Measurements from ENCODE around the gene RFC5.
A peak's percentile ranks its signal among the peaks of the same experiment; 100 is the strongest.
"Not testable (repeated sequence)": the region's sequence is repeated elsewhere in the genome, so short reads cannot be mapped to it uniquely, and the experiment has no call there.

RFC5 gene

DNA sequence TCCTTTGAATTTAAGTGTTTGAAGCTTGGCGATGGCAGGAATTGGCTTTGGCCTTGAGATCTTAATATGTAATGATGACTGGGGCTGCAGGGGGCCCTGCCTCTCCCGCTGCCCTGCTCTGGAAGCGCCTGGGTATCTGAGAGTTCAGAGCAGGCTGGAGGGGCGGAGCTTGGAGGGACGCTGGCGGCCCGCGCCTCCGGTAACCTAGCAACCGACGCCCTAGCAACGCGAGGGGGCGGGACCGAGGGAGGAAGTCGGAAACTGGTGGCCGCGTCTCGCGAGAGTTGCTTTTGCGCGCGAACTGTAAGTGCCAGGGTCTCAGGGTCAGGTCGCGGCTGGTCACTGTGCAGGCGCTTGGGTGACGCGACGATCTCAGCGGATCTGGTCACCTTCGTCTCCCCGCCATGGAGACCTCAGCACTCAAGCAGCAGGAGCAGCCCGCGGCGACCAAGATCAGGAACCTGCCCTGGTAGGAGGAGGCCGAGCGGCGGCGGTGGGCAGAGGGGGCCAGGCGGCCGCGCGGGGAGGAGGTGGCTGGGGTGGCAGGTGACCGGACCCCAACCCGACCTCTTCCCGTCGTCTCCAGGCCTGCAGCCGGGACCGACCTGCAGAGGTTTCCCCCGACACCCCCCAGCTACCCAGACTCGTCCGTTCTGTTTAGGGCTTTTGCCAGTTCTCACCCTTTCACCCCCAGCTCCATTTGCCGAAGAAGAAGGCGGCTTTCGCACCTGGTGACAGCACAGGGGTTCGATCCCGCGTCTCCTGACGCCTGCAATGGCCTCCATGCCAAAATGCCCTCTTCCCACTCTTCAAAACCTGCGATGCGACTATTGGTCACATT, at the start of gene RFC5:
Gene RFC5 (plus strand): TSS at position 280 of the 841 bp plus-strand sequence. CDS start 125 bp downstream, at position 405.
- DNase-seq, result peak; percentile 97

DNA sequence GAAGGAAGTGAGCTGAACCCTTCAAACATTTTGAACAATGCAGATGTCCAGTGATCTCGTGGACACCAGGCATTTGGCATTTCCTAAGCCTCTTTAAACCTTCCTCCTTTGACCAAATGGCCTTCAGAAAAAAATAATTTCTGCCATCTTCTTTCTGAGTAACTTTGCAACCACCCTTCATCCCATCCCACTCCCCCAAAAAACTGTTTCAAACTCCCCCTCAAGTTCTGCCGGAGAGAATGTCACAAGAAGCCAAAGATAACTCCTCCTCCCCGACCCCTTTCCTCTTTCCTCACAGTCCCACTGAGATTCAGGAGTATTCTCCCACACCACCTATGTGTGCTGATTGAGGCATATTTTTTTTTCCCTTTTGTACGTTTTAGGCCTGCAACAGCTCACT, 49.5 kb upstream of the RFC5 start:
- no peak for DNase-seq

- no peak for DNase-seq
Measured at GRCh38 chr12:117967512-117967911, 49.0 kb upstream of the RFC5 start.

- DNase-seq, result no peak
Measured at GRCh38 chr12:117968151-117968789, 48.2 kb upstream of the RFC5 start.

DNA sequence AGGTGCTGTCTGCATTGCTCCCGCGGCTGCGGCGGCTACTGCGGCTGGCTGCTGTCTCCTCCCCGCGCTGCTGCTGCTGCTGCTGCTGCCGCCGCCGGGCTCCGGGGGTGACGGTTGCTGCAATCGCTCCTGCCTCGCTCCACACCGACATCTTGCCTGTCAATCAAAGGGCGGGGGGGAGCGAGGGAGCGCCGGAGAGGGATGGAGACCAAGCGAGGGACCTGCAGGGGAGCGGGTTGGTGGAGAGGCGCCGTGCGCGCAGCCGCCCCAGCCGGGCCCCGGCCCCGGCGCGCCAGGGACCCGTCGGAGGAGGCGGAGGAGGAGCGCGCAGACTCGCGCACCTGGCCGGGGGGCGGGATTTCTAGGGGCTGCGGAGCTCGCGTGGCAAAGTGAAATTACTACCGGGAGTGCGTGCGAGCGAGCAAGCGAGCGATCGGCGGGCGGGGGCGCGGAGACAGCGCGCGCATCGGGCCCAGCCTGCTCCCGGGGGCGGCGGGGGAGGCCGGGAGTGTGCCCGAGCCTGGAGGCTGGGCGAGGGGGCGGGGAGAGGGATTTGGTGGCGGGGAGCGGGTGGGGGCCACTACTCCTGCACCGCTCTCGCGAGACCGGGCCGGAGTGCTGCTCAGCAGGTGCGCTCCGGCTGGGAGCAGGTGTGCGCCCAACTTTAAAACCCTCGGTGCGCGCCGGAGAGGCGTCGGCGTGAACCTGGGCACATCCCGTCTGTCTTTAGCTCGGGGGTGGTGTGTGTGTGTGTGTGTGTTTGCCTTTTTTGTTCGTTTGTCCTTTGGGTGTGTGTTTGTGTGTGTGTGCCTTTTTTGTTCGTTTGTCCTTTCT, 47.5 kb upstream of the RFC5 start, which contains the start of gene KSR2:
Gene KSR2 (minus strand): TSS at position 165 of the 834 bp plus-strand sequence. CDS start 735 bp downstream, outside the sequence.
- peak; percentile 53 for DNase-seq

DNA sequence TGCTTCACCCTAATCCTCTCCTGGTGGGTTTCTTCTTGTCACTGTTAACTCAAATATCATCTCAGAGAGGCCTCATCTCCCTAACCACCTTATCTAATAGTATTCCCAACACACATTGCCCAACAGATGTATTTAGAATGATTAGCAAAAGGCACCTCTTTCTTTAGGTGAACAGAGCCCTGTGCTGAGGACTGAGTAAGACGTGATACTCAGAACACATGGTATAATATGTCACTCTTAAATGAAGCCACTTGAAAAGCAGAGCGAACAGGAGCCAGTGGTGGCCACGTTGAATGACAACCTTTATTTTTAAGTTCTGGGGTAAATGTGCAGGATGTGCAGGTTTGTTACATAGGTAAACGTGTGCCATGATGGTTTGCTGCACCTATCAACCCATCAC, 46.2 kb upstream of the RFC5 start:
- DNase-seq, result no peak

GRCh38 chr12:117972301-117972700, 44.2 kb upstream of the RFC5 start:
- no peak for DNase-seq

- DNase-seq, result no peak
Measured at GRCh38 chr12:117975006-117975405, 41.5 kb upstream of the RFC5 start.

- DNase-seq, result no peak
Measured at GRCh38 chr12:117977373-117977772, 39.1 kb upstream of the RFC5 start.

GRCh38 chr12:117980616-117981015, 35.9 kb upstream of the RFC5 start:
- no peak for DNase-seq

- DNase-seq, result no peak
Measured at GRCh38 chr12:117981267-117981666, 35.2 kb upstream of the RFC5 start.

GRCh38 chr12:117985182-117985581, 31.3 kb upstream of the RFC5 start:
- no peak for DNase-seq

- no peak for DNase-seq
Measured at GRCh38 chr12:117986705-117987469, 29.6 kb upstream of the RFC5 start.

DNA sequence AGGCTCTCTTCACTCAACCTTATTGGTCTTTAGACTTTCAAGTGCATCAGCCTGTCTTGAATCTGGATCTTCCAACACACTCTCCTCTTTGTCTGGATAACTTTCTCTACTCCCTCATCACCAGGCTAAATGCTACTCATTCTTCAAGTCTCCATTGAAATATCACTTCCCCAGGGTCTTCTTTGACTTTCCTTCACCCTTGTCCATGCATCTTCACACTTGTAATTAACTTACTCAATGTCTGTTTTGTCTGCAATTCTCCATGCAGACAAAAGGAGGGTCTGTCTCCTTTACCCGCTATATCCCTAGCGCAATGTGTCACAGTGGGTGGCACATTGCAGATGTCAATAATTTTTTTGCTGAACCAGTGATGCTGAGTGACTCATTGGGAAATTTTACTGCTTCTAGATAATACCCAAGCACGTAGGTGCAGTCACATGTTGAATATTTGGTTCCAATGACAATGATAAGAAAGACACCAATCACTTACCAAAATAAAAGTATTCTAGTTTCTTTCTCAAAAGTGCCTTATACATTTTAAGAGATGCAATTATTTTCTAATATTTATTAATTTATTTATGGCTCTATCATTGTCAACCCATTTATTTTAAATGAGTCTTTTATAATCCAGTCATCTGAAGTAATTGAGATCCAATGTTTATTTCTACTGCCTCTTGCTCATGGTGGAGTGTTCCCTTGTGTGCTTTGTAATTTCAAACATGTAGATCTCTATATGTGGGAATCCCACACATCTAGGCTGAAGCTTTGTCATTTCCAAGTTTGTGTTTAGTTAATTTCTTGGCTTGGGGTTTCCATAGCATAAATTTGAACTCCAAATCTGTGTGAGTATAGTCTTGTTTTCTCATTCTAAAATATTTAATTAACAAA, 21.7 kb upstream of the RFC5 start:
- DNase-seq, result no peak

GRCh38 chr12:117998719-117999118, 17.8 kb upstream of the RFC5 start:
- no peak for DNase-seq

DNA sequence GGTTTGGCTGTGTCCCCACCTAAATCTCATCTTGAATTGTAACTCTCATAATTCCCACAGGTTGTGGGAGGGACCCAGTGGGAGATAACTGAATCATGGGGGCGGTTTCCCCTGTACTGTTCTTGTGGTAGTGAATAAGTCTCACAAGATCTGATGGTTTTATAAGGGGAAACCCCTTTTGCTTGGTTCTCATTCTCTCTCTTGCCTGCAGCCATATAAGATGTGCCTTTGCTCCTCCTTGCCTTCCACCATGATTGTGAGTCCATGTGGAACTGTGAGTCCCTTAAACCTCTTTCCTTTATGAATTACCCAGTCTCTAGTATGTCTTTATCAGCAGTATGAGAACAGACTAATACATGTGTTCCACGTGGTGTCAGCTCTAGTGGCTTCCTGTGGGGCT, 16.7 kb upstream of the RFC5 start:
- not testable (repeated sequence) for DNase-seq

GRCh38 chr12:118010903-118011302, 5.6 kb upstream of the RFC5 start:
- DNase-seq, result no peak

- DNase-seq, result no peak
Measured at GRCh38 chr12:118011377-118011776, 5.1 kb upstream of the RFC5 start.

GRCh38 chr12:118011961-118012360, 4.5 kb upstream of the RFC5 start:
- no peak for DNase-seq

DNA sequence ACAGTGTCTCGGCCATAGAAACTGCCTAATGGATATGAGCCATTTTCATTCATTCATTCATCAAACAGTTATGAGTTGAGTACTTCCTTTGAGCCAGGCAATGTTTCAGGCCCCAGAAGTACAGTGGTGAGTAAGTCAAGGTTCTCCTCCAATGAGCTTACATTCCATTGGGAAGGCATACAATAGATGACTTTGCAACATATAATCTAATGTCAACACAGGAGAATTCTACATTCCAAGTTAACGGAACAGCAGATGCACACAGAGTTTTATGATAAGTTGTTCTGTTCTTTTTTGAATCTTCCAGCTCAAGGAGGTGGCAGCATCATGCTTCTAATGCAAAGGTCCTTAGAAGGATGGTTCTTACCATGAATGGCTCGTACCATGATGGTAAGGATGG, 3.2 kb upstream of the RFC5 start:
- DNase-seq, result no peak

DNA sequence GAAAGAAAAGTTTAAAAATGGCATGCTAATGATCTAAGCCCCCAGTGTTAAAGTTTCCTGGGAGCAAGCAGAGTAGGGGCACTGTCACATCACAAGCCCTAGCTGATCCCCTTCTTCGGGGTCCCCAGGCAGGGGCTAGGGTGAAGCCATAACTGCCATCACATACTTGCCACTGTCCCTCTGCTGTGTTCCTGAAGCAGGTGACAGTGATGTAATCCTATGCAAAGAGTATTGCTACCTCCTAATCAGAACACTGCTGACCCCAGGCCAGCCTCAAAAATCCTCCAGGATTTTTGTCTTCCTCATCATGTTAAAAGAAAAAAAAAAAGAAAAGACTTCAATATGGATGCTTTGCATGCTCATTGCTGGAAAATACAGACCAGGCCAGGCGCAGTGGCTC, 1.2 kb upstream of the RFC5 start:
- no peak for DNase-seq

DNA sequence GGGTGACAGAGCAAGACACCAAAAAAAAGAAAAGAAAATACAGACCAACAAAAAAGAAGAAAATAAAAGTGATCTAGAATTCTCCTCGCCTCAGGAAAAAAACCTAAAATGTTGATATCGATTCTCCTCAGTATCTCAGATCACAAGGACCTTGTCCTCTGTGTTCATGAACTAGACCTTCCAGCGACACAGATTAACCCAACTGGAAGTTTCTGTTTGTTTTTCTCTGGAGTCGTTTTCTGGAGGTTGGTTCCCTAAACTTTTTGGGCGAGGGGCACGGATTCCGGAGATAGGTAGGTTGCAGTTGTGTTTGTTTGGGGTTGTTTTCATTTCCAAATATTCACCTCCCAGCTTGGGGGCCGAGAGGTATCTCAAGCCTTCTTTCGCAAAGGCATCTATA, 559 bp upstream of the RFC5 start:
- no peak for DNase-seq
